ENCODE measurements around the gene PLXNA4.

Gene PLXNA4

GRCh38 chr7:132162556-132163144 lies 413.6 kb downstream of the PLXNA4 start:
- in situ Hi-C loops (cut with HindIII; ENCODE audit: low pct_ligation_motif_present, low sequenced_read_pairs), result no loop called here
- no peaks in the 10 kb centered on the region for H3K36me3 ChIP-seq (replicated peaks)
- TF ChIP-seq, protein P1, sequence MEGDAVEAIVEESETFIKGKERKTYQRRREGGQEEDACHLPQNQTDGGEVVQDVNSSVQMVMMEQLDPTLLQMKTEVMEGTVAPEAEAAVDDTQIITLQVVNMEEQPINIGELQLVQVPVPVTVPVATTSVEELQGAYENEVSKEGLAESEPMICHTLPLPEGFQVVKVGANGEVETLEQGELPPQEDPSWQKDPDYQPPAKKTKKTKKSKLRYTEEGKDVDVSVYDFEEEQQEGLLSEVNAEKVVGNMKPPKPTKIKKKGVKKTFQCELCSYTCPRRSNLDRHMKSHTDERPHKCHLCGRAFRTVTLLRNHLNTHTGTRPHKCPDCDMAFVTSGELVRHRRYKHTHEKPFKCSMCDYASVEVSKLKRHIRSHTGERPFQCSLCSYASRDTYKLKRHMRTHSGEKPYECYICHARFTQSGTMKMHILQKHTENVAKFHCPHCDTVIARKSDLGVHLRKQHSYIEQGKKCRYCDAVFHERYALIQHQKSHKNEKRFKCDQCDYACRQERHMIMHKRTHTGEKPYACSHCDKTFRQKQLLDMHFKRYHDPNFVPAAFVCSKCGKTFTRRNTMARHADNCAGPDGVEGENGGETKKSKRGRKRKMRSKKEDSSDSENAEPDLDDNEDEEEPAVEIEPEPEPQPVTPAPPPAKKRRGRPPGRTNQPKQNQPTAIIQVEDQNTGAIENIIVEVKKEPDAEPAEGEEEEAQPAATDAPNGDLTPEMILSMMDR (IDR thresholded peaks at IDR 0.05; ENCODE audit: low read depth, low read length, missing control alignments), result no peak
- H3K4me3 ChIP-seq (ENCODE audit: low read depth, low read length), result no peak overlapping the region
- no peak overlapping the region for H3K27ac ChIP-seq
- H3K27me3 ChIP-seq (replicated peaks), result no peaks in the 10 kb centered on the region
- DNase-seq, result no peak

DNA sequence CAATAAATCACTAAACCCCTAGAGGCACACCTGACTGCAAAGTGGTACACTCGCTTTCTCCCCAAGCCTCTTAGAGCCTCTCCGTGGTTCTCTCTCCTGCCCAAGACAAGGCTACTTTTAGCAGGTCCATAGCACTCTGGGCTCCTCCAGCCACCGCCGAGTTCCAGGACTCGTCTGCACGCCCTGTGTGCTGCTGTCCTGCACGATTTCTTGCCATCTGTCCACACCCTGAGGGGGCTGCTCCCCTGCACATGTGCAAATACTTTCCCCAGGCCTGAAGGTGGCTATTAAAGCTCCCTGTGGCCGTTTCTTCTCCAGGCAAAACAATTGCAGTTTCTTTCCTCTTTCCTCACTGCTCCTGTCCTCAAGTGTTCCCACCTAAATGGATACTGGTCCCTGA lies 414.3 kb downstream of the PLXNA4 start:
- Histone ChIP-seq H3K27me3 (replicated peaks) (no peaks in the 10 kb centered on the region), H3K36me3 (replicated peaks) (no peaks in the 10 kb centered on the region), H3K27ac (no peak overlapping the region), H3K4me3 (ENCODE audit: low read depth, low read length) (no peak overlapping the region)
- TF ChIP-seq, protein P1 (IDR thresholded peaks at IDR 0.05; ENCODE audit: low read depth, low read length, missing control alignments), result no peak
- no peak for DNase-seq
- in situ Hi-C loops (cut with HindIII; ENCODE audit: low pct_ligation_motif_present, low sequenced_read_pairs), result no loop called here

DNA sequence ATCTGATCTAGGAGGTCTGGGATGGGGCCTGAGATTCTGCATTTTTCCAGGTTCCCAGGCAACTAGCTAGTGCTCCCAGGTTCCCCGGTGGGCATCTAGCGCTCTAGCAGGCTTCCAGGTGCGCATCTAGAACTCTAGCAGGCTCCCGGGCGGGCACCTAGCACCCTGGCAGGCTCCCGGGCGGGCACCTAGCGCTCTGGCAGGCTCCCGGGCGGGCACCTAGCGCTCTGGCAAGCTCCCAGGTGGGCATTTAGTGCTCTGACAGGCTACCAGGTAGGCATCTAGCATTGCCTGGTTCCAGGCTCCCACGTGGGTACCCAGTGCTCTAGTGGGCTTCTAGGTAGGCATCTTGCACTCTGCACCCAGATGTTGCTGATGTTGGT lies 414.7 kb downstream of the PLXNA4 start:
- Histone ChIP-seq H3K36me3 (replicated peaks) (no peaks in the 10 kb centered on the region), H3K4me3 (ENCODE audit: low read depth, low read length) (no peak overlapping the region), H3K27me3 (replicated peaks) (no peaks in the 10 kb centered on the region), H3K27ac (no peak overlapping the region)
- in situ Hi-C loops (cut with HindIII; ENCODE audit: low pct_ligation_motif_present, low sequenced_read_pairs), result no loop called here
- TF ChIP-seq, protein P1 (IDR thresholded peaks at IDR 0.05; ENCODE audit: low read depth, low read length, missing control alignments), result no peak
- DNase-seq, result no peak

GRCh38 chr7:132160611-132161532 lies 415.4 kb downstream of the PLXNA4 start:
- TF ChIP-seq, protein P1 (IDR thresholded peaks at IDR 0.05; ENCODE audit: low read depth, low read length, missing control alignments), result no peak
- Histone ChIP-seq H3K27me3 (replicated peaks) (no peaks in the 10 kb centered on the region), H3K4me3 (ENCODE audit: low read depth, low read length) (no peak overlapping the region), H3K27ac (no peak overlapping the region), H3K36me3 (replicated peaks) (no peaks in the 10 kb centered on the region)
- in situ Hi-C loops (cut with HindIII; ENCODE audit: low pct_ligation_motif_present, low sequenced_read_pairs), result no loop called here
- DNase-seq, result no peak

DNA sequence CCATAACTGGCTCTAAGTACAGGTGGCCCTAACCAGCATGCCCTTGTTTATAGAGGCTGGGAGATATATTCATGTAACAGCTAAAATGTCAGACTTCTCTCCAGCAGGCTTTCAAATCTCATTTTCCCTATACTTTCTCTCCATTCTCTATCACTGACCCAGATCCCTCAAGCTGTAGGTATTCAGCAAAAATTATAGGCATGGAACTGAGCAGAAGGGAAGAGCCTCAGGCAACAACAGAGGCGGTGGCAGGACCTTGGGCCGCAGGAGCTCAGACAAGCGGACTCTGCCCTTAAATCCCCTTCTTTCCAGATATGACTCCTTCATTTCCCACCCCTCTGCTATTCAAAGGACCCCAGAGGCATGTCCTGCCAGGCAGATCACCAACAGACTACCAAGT lies 417.4 kb downstream of the PLXNA4 start:
- no peak overlapping the region for H3K27ac ChIP-seq
- DNase-seq, result no peak
- in situ Hi-C loops (cut with HindIII; ENCODE audit: low pct_ligation_motif_present, low sequenced_read_pairs), result no loop called here
- TF ChIP-seq, protein P1 (IDR thresholded peaks at IDR 0.05; ENCODE audit: low read depth, low read length, missing control alignments), result no peak
- H3K36me3 ChIP-seq (replicated peaks), result no peaks in the 10 kb centered on the region
- no peak overlapping the region for H3K4me3 ChIP-seq (ENCODE audit: low read depth, low read length)
- peaks cover 2% of the 10 kb centered on the region for H3K27me3 ChIP-seq (replicated peaks)

Measured in brain microvascular endothelial cell (primary cell).